ENCODE measurements around the gene POLE2. TPM values are rescaled to one million over a fixed set of nuclear protein-coding genes. Genes with fewer than 3 reads are reported as not detected.

POLE2 gene
- total and polyA plus RNA-seq, 2 of the 13 experiments (the other 11 are each of a cell fraction or from before 2014, with no cell fraction given), result 16.6 to 37.0 TPM

DNA sequence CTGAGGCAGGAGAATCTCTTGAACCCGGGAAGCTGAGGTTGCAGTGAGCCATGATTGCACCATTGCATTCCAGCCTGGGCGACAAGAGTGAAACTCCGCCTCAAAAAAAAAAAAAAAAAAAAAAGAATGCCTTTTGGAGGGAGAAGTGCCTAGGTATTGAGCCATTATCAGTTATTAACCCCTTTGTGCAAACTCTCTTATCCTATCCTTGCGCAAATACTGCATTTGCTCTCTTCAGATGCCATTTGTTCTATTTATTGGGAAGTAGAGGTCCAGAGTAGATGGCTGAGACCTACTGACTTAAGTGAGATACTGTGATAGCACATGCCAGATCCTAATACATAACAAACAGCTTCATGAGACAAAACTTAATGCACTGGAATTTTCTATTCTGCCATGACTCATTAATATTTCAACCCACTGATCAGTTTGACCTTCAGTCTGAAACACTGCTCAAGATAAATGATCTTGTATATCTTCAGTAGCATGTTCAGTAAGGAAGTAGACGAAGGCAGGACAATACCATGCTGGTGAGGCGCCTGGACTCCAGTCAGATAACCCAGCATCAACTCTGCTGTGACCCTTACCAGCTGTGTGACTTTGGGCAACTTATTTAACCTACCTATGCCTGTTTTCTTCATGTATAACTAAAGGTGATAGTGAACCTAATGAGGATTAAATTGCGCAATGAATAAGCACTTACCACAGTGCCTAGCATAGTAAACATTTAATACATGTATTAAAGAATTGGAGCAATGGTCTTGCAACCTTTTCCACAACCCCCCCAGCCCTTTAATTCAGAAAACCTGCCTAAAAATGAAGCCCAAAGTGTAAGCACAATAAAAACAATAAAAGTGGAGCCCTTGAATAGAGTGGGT, 47.2 kb downstream of the POLE2 start (continued):
- TF ChIP-seq, protein P1, sequence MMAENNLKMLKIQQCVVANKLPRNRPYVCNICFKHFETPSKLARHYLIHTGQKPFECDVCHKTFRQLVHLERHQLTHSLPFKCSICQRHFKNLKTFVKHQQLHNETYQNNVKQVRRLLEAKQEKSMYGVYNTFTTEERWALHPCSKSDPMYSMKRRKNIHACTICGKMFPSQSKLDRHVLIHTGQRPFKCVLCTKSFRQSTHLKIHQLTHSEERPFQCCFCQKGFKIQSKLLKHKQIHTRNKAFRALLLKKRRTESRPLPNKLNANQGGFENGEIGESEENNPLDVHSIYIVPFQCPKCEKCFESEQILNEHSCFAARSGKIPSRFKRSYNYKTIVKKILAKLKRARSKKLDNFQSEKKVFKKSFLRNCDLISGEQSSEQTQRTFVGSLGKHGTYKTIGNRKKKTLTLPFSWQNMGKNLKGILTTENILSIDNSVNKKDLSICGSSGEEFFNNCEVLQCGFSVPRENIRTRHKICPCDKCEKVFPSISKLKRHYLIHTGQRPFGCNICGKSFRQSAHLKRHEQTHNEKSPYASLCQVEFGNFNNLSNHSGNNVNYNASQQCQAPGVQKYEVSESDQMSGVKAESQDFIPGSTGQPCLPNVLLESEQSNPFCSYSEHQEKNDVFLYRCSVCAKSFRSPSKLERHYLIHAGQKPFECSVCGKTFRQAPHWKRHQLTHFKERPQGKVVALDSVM (CRISPR knock-in tag; IDR thresholded peaks at IDR 0.05), result peak; percentile 53; the same call in 1 of the 2 replicates
- no peak for TF ChIP-seq ARNT (IDR thresholded peaks at IDR 0.05)
- TF ChIP-seq SP4 (CRISPR knock-in tag; IDR thresholded peaks at IDR 0.05), result no peak
- TF ChIP-seq MED1 (CRISPR knock-in tag; IDR thresholded peaks at IDR 0.05), result no peak
- 0 out of 2 replicates have a peak, but pooled peaks have one; percentile 29 for TF ChIP-seq ZNF441 (CRISPR knock-in tag; IDR thresholded peaks at IDR 0.05; ENCODE audit: borderline replicate concordance)

DNA sequence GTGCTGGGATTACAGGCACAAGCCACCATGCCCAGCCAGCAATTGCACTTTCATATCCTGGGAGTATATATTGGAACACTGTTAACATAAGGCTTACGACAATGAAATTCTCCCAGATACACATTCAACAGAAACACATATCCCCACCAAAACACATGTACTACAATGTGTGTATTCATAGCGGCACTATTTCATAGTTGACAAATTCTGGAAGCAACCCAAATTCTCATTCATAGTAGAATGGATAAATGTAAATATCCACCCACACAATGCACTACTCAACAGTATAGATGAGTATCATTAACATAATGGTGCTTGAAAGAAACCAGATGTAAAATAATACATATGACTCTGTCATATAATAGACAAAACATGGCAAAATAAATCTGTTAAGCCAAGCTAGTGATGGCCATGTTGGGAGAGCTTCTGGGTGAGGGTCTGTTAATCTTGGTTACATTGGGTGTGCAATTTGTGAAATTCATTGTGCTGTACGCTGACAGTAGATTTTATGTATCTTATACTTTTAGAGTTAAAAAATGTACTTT, 50.4 kb downstream of the POLE2 start:
- CTCF ChIA-PET (ENCODE audit: low intra/inter-chr PET ratio, low total read pairs), result no interaction called here
- intact Hi-C loops (cut with micrococcal nuclease; ENCODE audit: unreplicated experiment), result no loop called here
- no TSS peak for BruUV-seq (replicated peaks)

More for the DNA sequence above, 50.4 kb downstream of the POLE2 start:
- 100% methylated on average over 3 of the region's 3 CpGs for WGBS (ENCODE audit: low lambda C conversion rate)
- Histone ChIP-seq H3K4me2 (ENCODE audit: low read depth, low read length) (no peak overlapping the region), H3K9ac (ENCODE audit: insufficient read depth, low read depth, low read length) (no peak overlapping the region), H3K79me2 (ENCODE audit: insufficient read depth, low read length) (peaks cover 45% of the 10 kb centered on the region), H3K27me3 (ENCODE audit: control insufficient read depth in 1 of 2, insufficient read depth in 2 of 2, low read length in 2 of 2) (no peaks in the 10 kb centered on the region; a peak in 1 of 5 replicates), H3K36me3 (replicated peaks in 1 of 2; ENCODE audit: control insufficient read depth in 1 of 2, insufficient read depth in 2 of 2, low read length in 2 of 2) (peaks cover 0 to 8% of the 10 kb centered on the region in 2 experiments; a peak in 2 of 5 replicates), H2AFZ (ENCODE audit: low read length) (no peak overlapping the region), H3K4me1 (ENCODE audit: insufficient read depth, low read length) (peaks cover 63% of the 10 kb centered on the region), H3K27ac (ENCODE audit: extremely low read length, insufficient read depth, low read length) (no peak overlapping the region), H4K20me1 (ENCODE audit: insufficient read depth, low read length) (peaks cover 4% of the 10 kb centered on the region; the same call in 1 of the 2 replicates), H3K9me3 (ENCODE audit: low read length) (no peaks in the 10 kb centered on the region), H3K4me3 (replicated peaks in 1 of 3; ENCODE audit: insufficient read depth in 1 of 3, low read depth in 2 of 3, low read length in 3 of 3) (no peak overlapping the region)
- no peak for FAIRE-seq
- ATAC-seq, result no peak
- in situ Hi-C loops (cut with HindIII; ENCODE audit: extremely low pct_ligation_motif_present, low pct_unique_long_range_greater_than_20kb), result loop anchor here (10.0 kb wide), 1 partner anchor 197 kb away; no protein-coding TSS in a partner anchor
- POLR2A ChIA-PET, result interaction anchor here (1.1 to 2.2 kb wide), 2 partner anchors 17 to 132 kb away, joined by 4 to 10 read pairs; partner anchors contain the start of genes MGAT2 and RPL36AL
- TF ChIP-seq CBFB (CRISPR knock-in tag; IDR thresholded peaks at IDR 0.05), result no peak
- TF ChIP-seq NAIF1 (CRISPR knock-in tag; IDR thresholded peaks at IDR 0.05; ENCODE audit: borderline replicate concordance), result no peak
- DNase-seq (ENCODE audit: low spot score), result no peak
